GM12801 (cell line): ENCODE measurements around the gene C14orf132.

Source experiments
- CTCF ChIP-seq: IDR thresholded peaks from one replicate; pipeline ENCODE4 v1.5.1; 2011; ENCODE audit warnings: control low read depth; ENCODE audit not compliant: insufficient read length; ENCODE audit errors: extremely low read depth

C14orf132 gene

GRCh38 chr14:96083667-96084320, 44.6 kb downstream of the C14orf132 start:
- no peak for TF ChIP-seq CTCF

GRCh38 chr14:96084796-96085195, 45.6 kb downstream of the C14orf132 start:
- no peak for TF ChIP-seq CTCF

GRCh38 chr14:96085369-96085768, 46.2 kb downstream of the C14orf132 start:
- TF ChIP-seq CTCF = no peak

- TF ChIP-seq CTCF = no peak
These were observed 46.9 kb downstream of the C14orf132 start for GRCh38 chr14:96086032-96086431.

- no peak for TF ChIP-seq CTCF
These were observed 47.5 kb downstream of the C14orf132 start for GRCh38 chr14:96086574-96087077.

GRCh38 chr14:96088074-96088473, 48.9 kb downstream of the C14orf132 start:
- no peak for TF ChIP-seq CTCF

- TF ChIP-seq CTCF = no peak
These were observed 49.3 kb downstream of the C14orf132 start for GRCh38 chr14:96088481-96088880.
